ENCODE measurements around the gene CEP19.
A peak's percentile ranks its signal among the peaks of the same experiment; 100 is the strongest.

CEP19 gene

GRCh38 chr3:196712514-196713413 lies 714 bp upstream of the CEP19 start:
- Histone ChIP-seq H3K36me3 (ENCODE audit: control insufficient read depth in 2 of 2, insufficient read depth in 2 of 2, low read length in 2 of 2) (no peaks in the 10 kb centered on the region), H3K27ac (ENCODE audit: low read depth in 2 of 2, low read length in 2 of 2) (peak overlapping the region; percentile 85 to 90), H3K9ac (ENCODE audit: low read depth in 1 of 2, low read length in 2 of 2) (peak overlapping the region; percentile 83 to 85), H3K4me3 (ENCODE audit: low read length in 2 of 2) (peak overlapping the region; percentile 78 to 93), H3K27me3 (ENCODE audit: control insufficient read depth in 2 of 2, insufficient read depth in 2 of 2, low read length in 2 of 2) (no peaks in the 10 kb centered on the region), H3K9me3 (ENCODE audit: control insufficient read depth in 2 of 2, low read length in 2 of 2) (no peaks in the 10 kb centered on the region), H3K4me1 (ENCODE audit: control insufficient read depth in 2 of 2, insufficient read depth in 2 of 2, low read length in 2 of 2) (peaks cover 6 to 10% of the 10 kb centered on the region in 2 donors)

GRCh38 chr3:196708467-196708866 lies 3.6 kb downstream of the CEP19 start:
- H3K36me3 ChIP-seq (ENCODE audit: control insufficient read depth in 2 of 2, insufficient read depth in 2 of 2, low read length in 2 of 2), result no peaks in the 10 kb centered on the region
- no peak overlapping the region for H3K4me3 ChIP-seq (ENCODE audit: low read length in 2 of 2)
- H3K27ac ChIP-seq (ENCODE audit: low read depth in 2 of 2, low read length in 2 of 2), result no peak overlapping the region
- H3K9me3 ChIP-seq (ENCODE audit: control insufficient read depth in 2 of 2, low read length in 2 of 2), result no peaks in the 10 kb centered on the region
- H3K9ac ChIP-seq (ENCODE audit: low read depth in 1 of 2, low read length in 2 of 2), result no peak overlapping the region
- peaks cover 6 to 10% of the 10 kb centered on the region in 2 donors for H3K4me1 ChIP-seq (ENCODE audit: control insufficient read depth in 2 of 2, insufficient read depth in 2 of 2, low read length in 2 of 2)
- no peaks in the 10 kb centered on the region for H3K27me3 ChIP-seq (ENCODE audit: control insufficient read depth in 2 of 2, insufficient read depth in 2 of 2, low read length in 2 of 2)

- no peak overlapping the region for H3K4me3 ChIP-seq (ENCODE audit: low read length in 2 of 2)
- H3K27ac ChIP-seq (ENCODE audit: low read depth in 2 of 2, low read length in 2 of 2), result no peak overlapping the region
- no peaks in the 10 kb centered on the region for H3K36me3 ChIP-seq (ENCODE audit: control insufficient read depth in 2 of 2, insufficient read depth in 2 of 2, low read length in 2 of 2)
- no peaks in the 10 kb centered on the region for H3K27me3 ChIP-seq (ENCODE audit: control insufficient read depth in 2 of 2, insufficient read depth in 2 of 2, low read length in 2 of 2)
- no peak overlapping the region for H3K9ac ChIP-seq (ENCODE audit: low read depth in 1 of 2, low read length in 2 of 2)
- H3K9me3 ChIP-seq (ENCODE audit: control insufficient read depth in 2 of 2, low read length in 2 of 2), result no peaks in the 10 kb centered on the region
- H3K4me1 ChIP-seq (ENCODE audit: control insufficient read depth in 2 of 2, insufficient read depth in 2 of 2, low read length in 2 of 2), result peaks cover 6 to 7% of the 10 kb centered on the region in 2 donors
Observed at GRCh38 chr3:196707566-196707965, 4.5 kb downstream of the CEP19 start.

DNA sequence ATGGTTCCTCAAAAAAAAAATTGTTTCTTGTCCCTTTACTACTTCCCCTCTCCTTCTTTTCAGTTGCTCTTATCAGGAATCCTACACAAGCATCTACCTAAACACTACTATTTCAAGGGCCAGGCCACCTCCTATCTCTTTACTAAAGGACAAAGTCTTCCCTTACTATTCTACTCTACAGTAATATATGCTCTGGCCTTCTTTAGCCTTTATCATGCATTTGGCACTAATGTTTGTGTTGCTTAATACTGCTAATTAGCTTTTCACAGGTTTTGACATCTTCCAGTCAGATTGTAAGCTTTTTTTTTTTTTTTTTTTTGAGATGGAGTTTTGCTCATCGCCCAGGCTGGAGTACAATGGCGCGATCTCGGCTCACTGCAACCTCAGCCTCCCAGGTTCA lies 5.3 kb downstream of the CEP19 start:
- no peaks in the 10 kb centered on the region for H3K9me3 ChIP-seq (ENCODE audit: control insufficient read depth in 2 of 2, low read length in 2 of 2)
- peaks cover 5 to 6% of the 10 kb centered on the region in 2 donors for H3K4me1 ChIP-seq (ENCODE audit: control insufficient read depth in 2 of 2, insufficient read depth in 2 of 2, low read length in 2 of 2)
- H3K27me3 ChIP-seq (ENCODE audit: control insufficient read depth in 2 of 2, insufficient read depth in 2 of 2, low read length in 2 of 2), result no peaks in the 10 kb centered on the region
- H3K27ac ChIP-seq (ENCODE audit: low read depth in 2 of 2, low read length in 2 of 2), result no peak overlapping the region
- H3K36me3 ChIP-seq (ENCODE audit: control insufficient read depth in 2 of 2, insufficient read depth in 2 of 2, low read length in 2 of 2), result no peaks in the 10 kb centered on the region
- H3K9ac ChIP-seq (ENCODE audit: low read depth in 1 of 2, low read length in 2 of 2), result no peak overlapping the region
- H3K4me3 ChIP-seq (ENCODE audit: low read length in 2 of 2), result no peak overlapping the region

DNA sequence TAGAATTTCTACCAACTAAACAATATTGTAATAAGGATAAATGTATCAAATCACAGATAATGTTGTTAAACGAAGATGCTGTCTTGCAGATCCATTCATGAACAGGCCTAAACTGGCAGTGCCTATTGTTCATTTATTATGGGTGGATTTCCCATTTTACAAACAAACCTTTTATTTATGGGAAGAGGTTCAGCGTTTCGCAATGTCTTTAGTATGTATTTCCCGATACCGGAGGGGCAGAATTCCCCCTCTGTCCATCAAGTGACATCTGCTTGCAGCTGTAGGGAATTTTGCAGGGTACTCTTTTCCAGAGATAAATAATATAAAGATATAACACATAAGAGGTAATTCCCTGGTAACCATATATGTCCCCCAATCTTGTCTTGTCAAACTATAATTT lies 5.7 kb downstream of the CEP19 start:
- H3K4me3 ChIP-seq (ENCODE audit: low read length in 2 of 2), result no peak overlapping the region
- H3K27me3 ChIP-seq (ENCODE audit: control insufficient read depth in 2 of 2, insufficient read depth in 2 of 2, low read length in 2 of 2), result no peaks in the 10 kb centered on the region
- H3K9me3 ChIP-seq (ENCODE audit: control insufficient read depth in 2 of 2, low read length in 2 of 2), result no peaks in the 10 kb centered on the region
- peaks cover 1 to 2% of the 10 kb centered on the region in 2 donors for H3K4me1 ChIP-seq (ENCODE audit: control insufficient read depth in 2 of 2, insufficient read depth in 2 of 2, low read length in 2 of 2)
- H3K27ac ChIP-seq (ENCODE audit: low read depth in 2 of 2, low read length in 2 of 2), result no peak overlapping the region
- H3K9ac ChIP-seq (ENCODE audit: low read depth in 1 of 2, low read length in 2 of 2), result no peak overlapping the region
- H3K36me3 ChIP-seq (ENCODE audit: control insufficient read depth in 2 of 2, insufficient read depth in 2 of 2, low read length in 2 of 2), result no peaks in the 10 kb centered on the region

GRCh38 chr3:196700801-196701200 lies 11.2 kb downstream of the CEP19 start:
- Histone ChIP-seq H3K4me3 (ENCODE audit: low read length in 2 of 2) (no peak overlapping the region), H3K27me3 (ENCODE audit: control insufficient read depth in 2 of 2, insufficient read depth in 2 of 2, low read length in 2 of 2) (no peaks in the 10 kb centered on the region), H3K27ac (ENCODE audit: low read depth in 2 of 2, low read length in 2 of 2) (no peak overlapping the region), H3K36me3 (ENCODE audit: control insufficient read depth in 2 of 2, insufficient read depth in 2 of 2, low read length in 2 of 2) (no peaks in the 10 kb centered on the region), H3K9me3 (ENCODE audit: control insufficient read depth in 2 of 2, low read length in 2 of 2) (no peaks in the 10 kb centered on the region), H3K4me1 (ENCODE audit: control insufficient read depth in 2 of 2, insufficient read depth in 2 of 2, low read length in 2 of 2) (no peaks in the 10 kb centered on the region), H3K9ac (ENCODE audit: low read depth in 1 of 2, low read length in 2 of 2) (no peak overlapping the region)

- no peaks in the 10 kb centered on the region for H3K36me3 ChIP-seq (ENCODE audit: control insufficient read depth in 2 of 2, insufficient read depth in 2 of 2, low read length in 2 of 2)
- no peaks in the 10 kb centered on the region for H3K9me3 ChIP-seq (ENCODE audit: control insufficient read depth in 2 of 2, low read length in 2 of 2)
- H3K27me3 ChIP-seq (ENCODE audit: control insufficient read depth in 2 of 2, insufficient read depth in 2 of 2, low read length in 2 of 2), result no peaks in the 10 kb centered on the region
- no peak overlapping the region for H3K9ac ChIP-seq (ENCODE audit: low read depth in 1 of 2, low read length in 2 of 2)
- H3K27ac ChIP-seq (ENCODE audit: low read depth in 2 of 2, low read length in 2 of 2), result no peak overlapping the region
- H3K4me3 ChIP-seq (ENCODE audit: low read length in 2 of 2), result no peak overlapping the region
- no peaks in the 10 kb centered on the region for H3K4me1 ChIP-seq (ENCODE audit: control insufficient read depth in 2 of 2, insufficient read depth in 2 of 2, low read length in 2 of 2)
Observed at GRCh38 chr3:196699749-196700148, 12.3 kb downstream of the CEP19 start.

- H3K27me3 ChIP-seq (ENCODE audit: control insufficient read depth in 2 of 2, insufficient read depth in 2 of 2, low read length in 2 of 2), result no peaks in the 10 kb centered on the region
- H3K9ac ChIP-seq (ENCODE audit: low read depth in 1 of 2, low read length in 2 of 2), result no peak overlapping the region
- no peaks in the 10 kb centered on the region for H3K4me1 ChIP-seq (ENCODE audit: control insufficient read depth in 2 of 2, insufficient read depth in 2 of 2, low read length in 2 of 2)
- H3K27ac ChIP-seq (ENCODE audit: low read depth in 2 of 2, low read length in 2 of 2), result no peak overlapping the region
- no peaks in the 10 kb centered on the region for H3K36me3 ChIP-seq (ENCODE audit: control insufficient read depth in 2 of 2, insufficient read depth in 2 of 2, low read length in 2 of 2)
- H3K9me3 ChIP-seq (ENCODE audit: control insufficient read depth in 2 of 2, low read length in 2 of 2), result no peaks in the 10 kb centered on the region
- H3K4me3 ChIP-seq (ENCODE audit: low read length in 2 of 2), result no peak overlapping the region
Observed at GRCh38 chr3:196697270-196697669, 14.8 kb downstream of the CEP19 start.

- no peaks in the 10 kb centered on the region for H3K27me3 ChIP-seq (ENCODE audit: control insufficient read depth in 2 of 2, insufficient read depth in 2 of 2, low read length in 2 of 2)
- H3K4me3 ChIP-seq (ENCODE audit: low read length in 2 of 2), result no peak overlapping the region
- no peak overlapping the region for H3K9ac ChIP-seq (ENCODE audit: low read depth in 1 of 2, low read length in 2 of 2)
- no peaks in the 10 kb centered on the region for H3K4me1 ChIP-seq (ENCODE audit: control insufficient read depth in 2 of 2, insufficient read depth in 2 of 2, low read length in 2 of 2)
- H3K27ac ChIP-seq (ENCODE audit: low read depth in 2 of 2, low read length in 2 of 2), result no peak overlapping the region
- H3K36me3 ChIP-seq (ENCODE audit: control insufficient read depth in 2 of 2, insufficient read depth in 2 of 2, low read length in 2 of 2), result no peaks in the 10 kb centered on the region
- no peaks in the 10 kb centered on the region for H3K9me3 ChIP-seq (ENCODE audit: control insufficient read depth in 2 of 2, low read length in 2 of 2)
Observed at GRCh38 chr3:196695849-196696226, 16.2 kb downstream of the CEP19 start.

- H3K27me3 ChIP-seq (ENCODE audit: control insufficient read depth in 2 of 2, insufficient read depth in 2 of 2, low read length in 2 of 2), result no peaks in the 10 kb centered on the region
- no peak overlapping the region for H3K9ac ChIP-seq (ENCODE audit: low read depth in 1 of 2, low read length in 2 of 2)
- H3K27ac ChIP-seq (ENCODE audit: low read depth in 2 of 2, low read length in 2 of 2), result no peak overlapping the region
- H3K4me1 ChIP-seq (ENCODE audit: control insufficient read depth in 2 of 2, insufficient read depth in 2 of 2, low read length in 2 of 2), result no peaks in the 10 kb centered on the region
- H3K4me3 ChIP-seq (ENCODE audit: low read length in 2 of 2), result no peak overlapping the region
- H3K36me3 ChIP-seq (ENCODE audit: control insufficient read depth in 2 of 2, insufficient read depth in 2 of 2, low read length in 2 of 2), result no peaks in the 10 kb centered on the region
- H3K9me3 ChIP-seq (ENCODE audit: control insufficient read depth in 2 of 2, low read length in 2 of 2), result no peaks in the 10 kb centered on the region
Observed at GRCh38 chr3:196694941-196695848, 16.9 kb downstream of the CEP19 start.

Measured in mucosa of rectum (tissue), 2 donors.